Fibroblast of the aortic adventitia (primary cell): ENCODE data around the gene CAST. TPM values are rescaled to one million over a fixed set of nuclear protein-coding genes. Genes with fewer than 3 reads are reported as not detected.

Experiments
- DNase-seq: peaks from one replicate; pipeline ENCODE4 v3.0.0-alpha.2; 2010; ENCODE audit warnings: low read depth
- H3K4me3 ChIP-seq: 2 replicates; pipeline ENCODE4 v1.5.1; 2011; ENCODE audit warnings: low read depth, mild to moderate bottlenecking, control low read depth, low read length, moderate library complexity
- total RNA-seq: library from RNA; depleted of rRNA; stranded (reverse); fragments of >200 nt; gene quantifications from 2 replicates; pipeline ENCODE4 v1.2.3, GENCODE V29; 2012; ENCODE audit warnings: low replicate concordance
- TF ChIP-seq, protein P1 (sequence below): IDR thresholded peaks from 2 replicates; pipeline ENCODE4 v1.5.1; 2011; ENCODE audit warnings: mild to moderate bottlenecking, low read length, control low read depth, inconsistent platforms; ENCODE audit not compliant: insufficient read depth

CAST gene
- total RNA-seq, 1 donor = 398 TPM

GRCh38 chr5:96823900-96824380, 161.8 kb downstream of the CAST start:
- TF ChIP-seq, protein P1, sequence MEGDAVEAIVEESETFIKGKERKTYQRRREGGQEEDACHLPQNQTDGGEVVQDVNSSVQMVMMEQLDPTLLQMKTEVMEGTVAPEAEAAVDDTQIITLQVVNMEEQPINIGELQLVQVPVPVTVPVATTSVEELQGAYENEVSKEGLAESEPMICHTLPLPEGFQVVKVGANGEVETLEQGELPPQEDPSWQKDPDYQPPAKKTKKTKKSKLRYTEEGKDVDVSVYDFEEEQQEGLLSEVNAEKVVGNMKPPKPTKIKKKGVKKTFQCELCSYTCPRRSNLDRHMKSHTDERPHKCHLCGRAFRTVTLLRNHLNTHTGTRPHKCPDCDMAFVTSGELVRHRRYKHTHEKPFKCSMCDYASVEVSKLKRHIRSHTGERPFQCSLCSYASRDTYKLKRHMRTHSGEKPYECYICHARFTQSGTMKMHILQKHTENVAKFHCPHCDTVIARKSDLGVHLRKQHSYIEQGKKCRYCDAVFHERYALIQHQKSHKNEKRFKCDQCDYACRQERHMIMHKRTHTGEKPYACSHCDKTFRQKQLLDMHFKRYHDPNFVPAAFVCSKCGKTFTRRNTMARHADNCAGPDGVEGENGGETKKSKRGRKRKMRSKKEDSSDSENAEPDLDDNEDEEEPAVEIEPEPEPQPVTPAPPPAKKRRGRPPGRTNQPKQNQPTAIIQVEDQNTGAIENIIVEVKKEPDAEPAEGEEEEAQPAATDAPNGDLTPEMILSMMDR = no peak
- no peak overlapping the region for H3K4me3 ChIP-seq
- DNase-seq = peak; percentile 57

Other genes starting within 250 kb of the CAST start
- 0.45 and 1.5 TPM in 2 replicates for gene PCSK1, start 229.1 kb upstream of the CAST start, total RNA-seq
- 21.8 and 36.2 TPM in 2 replicates for gene ERAP1, start 145.6 kb downstream of the CAST start, total RNA-seq
- 6.7 and 9.6 TPM in 2 replicates for gene ERAP2, start 214.1 kb downstream of the CAST start, total RNA-seq